H9 (cell line): ENCODE results near the gene ACAP1. TPM values are rescaled to one million over a fixed set of nuclear protein-coding genes. Genes with fewer than 3 reads are reported as not detected.

Experiments
- DNase-seq: peaks from one replicate; pipeline ENCODE4 v3.0.0-alpha.2; 2017
- H2AFZ ChIP-seq: one replicate; pipeline ENCODE4 v1.6.1; 2013; ENCODE audit warnings: mild to moderate bottlenecking, low read length, control low read depth, moderate library complexity
- H2AK5ac ChIP-seq: 2 replicates; pipeline ENCODE4 v1.6.1; 2013; ENCODE audit warnings: low read length, control low read depth, mixed read lengths; ENCODE audit not compliant: insufficient read length
- H2BK120ac ChIP-seq: one replicate; pipeline ENCODE4 v1.6.1; 2013; ENCODE audit warnings: low read depth, mild to moderate bottlenecking, low read length, control low read depth, inconsistent platforms; ENCODE audit not compliant: poor library complexity, severe bottlenecking
- H2BK12ac ChIP-seq: 2 replicates; pipeline ENCODE4 v1.6.1; 2013; ENCODE audit warnings: low read length, control low read depth, mixed read lengths, low read depth; ENCODE audit not compliant: insufficient read length
- H2BK15ac ChIP-seq: 2 replicates; pipeline ENCODE4 v1.6.1; 2013; ENCODE audit warnings: low read depth, low read length, control low read depth
- H2BK20ac ChIP-seq: one replicate; pipeline ENCODE4 v1.6.1; 2013; ENCODE audit warnings: low read depth, mild to moderate bottlenecking, low read length, control low read depth, inconsistent platforms; ENCODE audit not compliant: poor library complexity, severe bottlenecking
- H2BK5ac ChIP-seq: 2 replicates; pipeline ENCODE4 v1.6.1; 2013; ENCODE audit warnings: low read length, control low read depth, mixed read lengths; ENCODE audit not compliant: insufficient read length
- H3K14ac ChIP-seq: 2 replicates; pipeline ENCODE4 v1.6.1; 2013; ENCODE audit warnings: low read length, control low read depth; ENCODE audit not compliant: insufficient read depth
- H3K18ac ChIP-seq: 2 replicates; pipeline ENCODE4 v1.6.1; 2013; ENCODE audit warnings: low read depth, mild to moderate bottlenecking, mixed read lengths, low read length, control low read depth; ENCODE audit not compliant: insufficient read length
- H3K23ac ChIP-seq: 2 replicates; pipeline ENCODE4 v1.6.1; 2013; ENCODE audit warnings: low read length, control low read depth, mixed read lengths, low read depth; ENCODE audit not compliant: insufficient read length
- H3K23me2 ChIP-seq: 2 replicates; pipeline ENCODE4 v1.6.1; 2013; ENCODE audit warnings: low read depth, mild to moderate bottlenecking, mixed read lengths, low read length, control low read depth; ENCODE audit not compliant: insufficient read length, poor library complexity, severe bottlenecking
- H3K27ac ChIP-seq: 2 replicates; pipeline ENCODE4 v1.5.1; 2013; ENCODE audit warnings: low read length, control low read depth, mixed read lengths, low read depth; ENCODE audit not compliant: insufficient read length
- H3K27me3 ChIP-seq: 2 replicates; pipeline ENCODE4 v1.6.1; 2013; ENCODE audit warnings: low read length, control low read depth, inconsistent platforms; ENCODE audit not compliant: insufficient read depth
- H3K4ac ChIP-seq: 2 replicates; pipeline ENCODE4 v1.6.1; 2013; ENCODE audit warnings: low read depth, mild to moderate bottlenecking, control low read depth, inconsistent platforms, low read length, moderate library complexity
- H3K4me1 ChIP-seq: 2 replicates; pipeline ENCODE4 v1.6.1; 2013; ENCODE audit warnings: low read length, control low read depth, inconsistent platforms; ENCODE audit not compliant: insufficient read depth
- H3K4me2 ChIP-seq: 2 replicates; pipeline ENCODE4 v1.6.1; 2013; ENCODE audit warnings: low read length, control low read depth, mixed read lengths; ENCODE audit not compliant: insufficient read length, insufficient read depth
- H3K56ac ChIP-seq: 2 replicates; pipeline ENCODE4 v1.6.1; 2013; ENCODE audit warnings: low read depth, mild to moderate bottlenecking, mixed read lengths, low read length, control low read depth; ENCODE audit not compliant: insufficient read length
- H3K79me1 ChIP-seq: 2 replicates; pipeline ENCODE4 v1.6.1; 2013; ENCODE audit warnings: low read depth, mild to moderate bottlenecking, moderate library complexity, low read length, control low read depth, inconsistent platforms; ENCODE audit not compliant: insufficient read depth, poor library complexity, severe bottlenecking
- H3K79me2 ChIP-seq: 2 replicates; pipeline ENCODE4 v1.6.1; 2013; ENCODE audit warnings: low read length, control low read depth, inconsistent platforms; ENCODE audit not compliant: insufficient read depth
- H3K9ac ChIP-seq: 2 replicates; pipeline ENCODE4 v1.6.1; 2013; ENCODE audit warnings: low read length, control low read depth, mixed read lengths; ENCODE audit not compliant: insufficient read length; ENCODE audit errors: extremely low read depth
- H3K9me3 ChIP-seq: one replicate; pipeline ENCODE4 v1.6.1; 2013; ENCODE audit warnings: low read depth, low read length, inconsistent platforms; ENCODE audit not compliant: control insufficient read depth
- H3T11ph ChIP-seq: one replicate; pipeline ENCODE4 v1.6.1; 2013; ENCODE audit warnings: mild to moderate bottlenecking, low read length, control low read depth, inconsistent platforms
- H4K20me1 ChIP-seq: one replicate; pipeline ENCODE4 v1.6.1; 2013; ENCODE audit not compliant: control insufficient read depth, insufficient read length, insufficient read depth
- H4K5ac ChIP-seq: 2 replicates; pipeline ENCODE4 v1.6.1; 2013; ENCODE audit warnings: low read depth, mild to moderate bottlenecking, mixed read lengths, low read length, control low read depth; ENCODE audit not compliant: insufficient read length
- H4K8ac ChIP-seq: replicated peaks from 2 replicates; pipeline ENCODE4 v1.6.1; 2013; ENCODE audit warnings: low read length, control low read depth, mixed read lengths, low read depth; ENCODE audit not compliant: insufficient read length
- H4K91ac ChIP-seq: 2 replicates; pipeline ENCODE4 v1.6.1; 2013; ENCODE audit warnings: low read depth, mild to moderate bottlenecking, moderate library complexity, mixed read lengths, low read length, control low read depth; ENCODE audit not compliant: insufficient read length
- H3K27ac Mint-ChIP-seq, 3 experiments: 2 replicates in 2 of 3; 3 replicates in 1 of 3; pipeline ENCODE4 v1.8.0; 2020 to 2021; ENCODE audit warnings: mixed read lengths in 3 of 3, mild to moderate bottlenecking in 1 of 3, moderate library complexity in 1 of 3
- H3K27me3 Mint-ChIP-seq: 2 replicates; pipeline ENCODE4 v1.8.0; 2021; ENCODE audit warnings: low read depth, mild to moderate bottlenecking, moderate library complexity, mixed read lengths
- H3K36me3 Mint-ChIP-seq, 3 experiments: 2 replicates in 2 of 3; 3 replicates in 1 of 3; pipeline ENCODE4 v1.8.0; 2020 to 2021; ENCODE audit warnings: low read depth in 3 of 3, mixed read lengths in 3 of 3; ENCODE audit not compliant: insufficient read depth in 1 of 3
- H3K4me1 Mint-ChIP-seq, 2 experiments: 2 replicates each; pipeline ENCODE4 v1.8.0; 2020; ENCODE audit warnings: mixed read lengths in 2 of 2
- H3K4me3 Mint-ChIP-seq, 2 experiments: 2 replicates in 1 of 2; 3 replicates in 1 of 2; pipeline ENCODE4 v1.8.0; 2020 to 2021; ENCODE audit warnings: mild to moderate bottlenecking in 2 of 2, mixed read lengths in 2 of 2, moderate library complexity in 1 of 2
- H3K9me3 Mint-ChIP-seq, 2 experiments: 2 replicates in 1 of 2; 3 replicates in 1 of 2; pipeline ENCODE4 v1.8.0; 2020; ENCODE audit warnings: mild to moderate bottlenecking in 2 of 2, mixed read lengths in 2 of 2, moderate library complexity in 1 of 2
- CTCF ChIP-seq: fragments of 200-600 bp; sonication (generic); conservative IDR thresholded peaks from 3 replicates; pipeline ENCODE4 v1.8.0; 2021; ENCODE audit warnings: antibody characterized with exemption, mild to moderate bottlenecking
- WGBS: extraction: QIAGEN DNeasy Blood & Tissue Kit; methylation state at CpG from one replicate; pipeline ENCODE4 v1.1.7; 2013; ENCODE audit warnings: missing lambda C conversion rate, low lambda C conversion rate, mixed read lengths; ENCODE audit not compliant: insufficient read length; ENCODE audit errors: extremely low coverage; 5-methylcytosine and 5-hydroxymethylcytosine counted together
- total RNA-seq: library from RNA; stranded (reverse); gene quantifications from 2 replicates; pipeline ENCODE4 v1.2.1, GENCODE V29; 2021

Gene ACAP1
- total RNA-seq, 1 experiment from 2014 or later: 18.2 TPM

- DNase-seq: no peak
- H2BK5ac ChIP-seq: no peak overlapping the region
- no peak for TF ChIP-seq CTCF
- peaks cover 6 to 18% (median 10%) of the 10 kb centered on the region in 3 experiments; a peak in 6 of 7 replicates for H3K36me3 Mint-ChIP-seq
- H3K14ac ChIP-seq: no peak overlapping the region
- H2BK20ac ChIP-seq: no peak overlapping the region
- H3K9me3 ChIP-seq: no peaks in the 10 kb centered on the region
- peaks cover 2% of the 10 kb centered on the region; the same call in 1 of the 2 replicates for H3K4me1 ChIP-seq
- H4K8ac ChIP-seq: no peak overlapping the region
- no peaks in the 10 kb centered on the region for H3K79me2 ChIP-seq
- no peak overlapping the region for H2AK5ac ChIP-seq
- H3T11ph ChIP-seq: no peak overlapping the region
- H3K27me3 Mint-ChIP-seq: peaks cover 2% of the 10 kb centered on the region
- H3K23me2 ChIP-seq: peaks cover 12% of the 10 kb centered on the region
- no peak overlapping the region for H3K4me2 ChIP-seq
- H3K4ac ChIP-seq: no peak overlapping the region
- H3K9me3 Mint-ChIP-seq: no peaks in the 10 kb centered on the region
- H3K79me1 ChIP-seq: no peaks in the 10 kb centered on the region
- H3K27ac Mint-ChIP-seq: no peak overlapping the region
- H2AFZ ChIP-seq: no peak overlapping the region
- no peak overlapping the region for H3K18ac ChIP-seq
- peak overlapping the region in 1 of 2 experiments; percentile 3; a peak in 2 of 5 replicates for H3K4me3 Mint-ChIP-seq
- no peak overlapping the region for H2BK12ac ChIP-seq
- no peak overlapping the region for H4K5ac ChIP-seq
- WGBS: no CpG with 5 or more reads among the region's 4 CpGs
- H3K23ac ChIP-seq: no peak overlapping the region
- H3K4me1 Mint-ChIP-seq: peaks cover 10 to 13% of the 10 kb centered on the region in 2 experiments
- H3K27ac ChIP-seq: no peak overlapping the region
- no peak overlapping the region for H2BK15ac ChIP-seq
- H3K27me3 ChIP-seq: no peaks in the 10 kb centered on the region
- H4K20me1 ChIP-seq: peaks cover under 1% of the 10 kb centered on the region
- H3K56ac ChIP-seq: no peak overlapping the region
- H2BK120ac ChIP-seq: no peak overlapping the region
- no peak overlapping the region for H4K91ac ChIP-seq
- no peak overlapping the region for H3K9ac ChIP-seq
These were observed 59.8 kb downstream of the ACAP1 start for GRCh38 chr17:7396147-7396546.
